Hepatocyte (in vitro differentiated cells): ENCODE results near the gene TRIM7.

Experiments used
- CTCF ChIP-seq: fragments of 200-600 bp; sonication (generic); IDR thresholded peaks from 2 replicates; pipeline ENCODE4 v1.5.1; 2016; ENCODE audit warnings: antibody characterized with exemption, mild to moderate bottlenecking; ENCODE audit not compliant: poor library complexity
- EZH2 ChIP-seq: fragments of 200-600 bp; sonication (generic); IDR thresholded peaks from 2 replicates; pipeline ENCODE4 v1.6.1; 2016; ENCODE audit warnings: antibody characterized with exemption, mild to moderate bottlenecking, borderline replicate concordance
- EZH2phosphoT487 ChIP-seq: fragments of 200-600 bp; sonication (generic); IDR thresholded peaks from one replicate; pipeline ENCODE4 v1.6.1; 2018; ENCODE audit warnings: antibody characterized with exemption, mild to moderate bottlenecking, low read depth, moderate library complexity; ENCODE audit not compliant: unreplicated experiment, severe bottlenecking

DNA sequence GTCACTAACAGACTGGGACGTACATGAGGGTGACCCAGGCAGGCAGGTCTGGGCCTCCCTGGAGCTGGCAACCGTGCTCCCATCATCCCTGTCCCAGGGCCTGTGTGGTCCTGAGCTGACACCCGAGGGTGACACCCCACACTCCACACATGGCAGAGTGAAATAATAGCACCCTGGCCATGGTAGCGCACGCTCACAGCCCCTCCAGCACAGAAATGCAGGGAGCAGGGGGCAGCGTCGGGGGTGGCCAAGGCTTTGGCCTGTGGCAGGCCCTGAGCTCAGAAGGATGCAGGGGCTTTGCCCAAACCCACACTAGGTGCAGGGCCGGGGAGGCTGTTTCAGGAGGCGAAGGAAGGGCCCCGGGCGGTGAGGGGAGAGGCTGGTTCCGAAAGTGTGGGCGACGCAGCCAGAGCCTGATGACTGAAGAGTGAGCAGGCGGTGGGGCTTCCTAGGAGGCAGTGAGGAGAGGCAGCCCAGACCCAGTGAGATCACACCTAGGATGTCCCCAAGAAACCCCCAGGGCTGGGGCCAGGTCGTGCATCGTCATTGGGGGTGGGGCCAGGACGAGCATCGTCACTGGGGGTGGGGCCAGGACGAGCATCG is 44.7 kb downstream of the TRIM7 start:
- TF ChIP-seq CTCF (no peak), EZH2 (no peak), EZH2phosphoT487 (no peak)
